Skeletal muscle cell (primary cell): ENCODE data around the gene NDST1.
A peak's percentile ranks its signal among the peaks of the same experiment; 100 is the strongest.
"Not testable (repeated sequence)": the region's sequence is repeated elsewhere in the genome, so short reads cannot be mapped to it uniquely, and the experiment has no call there.

Experiments used
- DNase-seq: peaks from one replicate; pipeline ENCODE4 v3.0.0-alpha.2; 2010; ENCODE audit warnings: low read depth
- H3K4me3 ChIP-seq: 2 replicates; pipeline ENCODE4 v1.5.1; 2011; ENCODE audit warnings: low read depth, mild to moderate bottlenecking, control low read depth, low read length, moderate library complexity

Gene NDST1

GRCh38 chr5:150505041-150505511 is 2.9 kb upstream of the NDST1 start:
- no peak overlapping the region for H3K4me3 ChIP-seq
- DNase-seq, result peak; percentile 37

GRCh38 chr5:150505816-150506215 is 2.1 kb upstream of the NDST1 start:
- H3K4me3 ChIP-seq, result no peak overlapping the region
- DNase-seq, result no peak

- no peak overlapping the region for H3K4me3 ChIP-seq
- DNase-seq, result no peak
Observed at GRCh38 chr5:150506571-150507473, 1.1 kb upstream of the NDST1 start.

GRCh38 chr5:150508277-150508640 is 328 bp downstream of the NDST1 start:
- no peak overlapping the region for H3K4me3 ChIP-seq
- DNase-seq, result no peak

- H3K4me3 ChIP-seq, result no peak overlapping the region
Observed at GRCh38 chr5:150508828-150509227, 897 bp downstream of the NDST1 start.

GRCh38 chr5:150509992-150510391 is 2.1 kb downstream of the NDST1 start:
- DNase-seq, result no peak
- H3K4me3 ChIP-seq, result no peak overlapping the region

More at GRCh38 chr5:150508828-150509227, 897 bp downstream of the NDST1 start:
- no peak for DNase-seq

GRCh38 chr5:150510460-150511263 is 2.7 kb downstream of the NDST1 start:
- no peak for DNase-seq

GRCh38 chr5:150511578-150512367 is 3.8 kb downstream of the NDST1 start:
- no peak for DNase-seq
- no peak overlapping the region for H3K4me3 ChIP-seq

More at GRCh38 chr5:150510460-150511263, 2.7 kb downstream of the NDST1 start:
- H3K4me3 ChIP-seq, result no peak overlapping the region

- DNase-seq, result no peak
- H3K4me3 ChIP-seq, result no peak overlapping the region
Observed at GRCh38 chr5:150512368-150512747, 4.4 kb downstream of the NDST1 start.

GRCh38 chr5:150513375-150514309 is 5.7 kb downstream of the NDST1 start:
- no peak overlapping the region for H3K4me3 ChIP-seq
- no peak for DNase-seq

GRCh38 chr5:150514708-150515211 is 6.8 kb downstream of the NDST1 start:
- no peak overlapping the region for H3K4me3 ChIP-seq
- DNase-seq, result no peak

- H3K4me3 ChIP-seq, result no peak overlapping the region
- peak; percentile 76 for DNase-seq
Observed at GRCh38 chr5:150515446-150515845, 7.5 kb downstream of the NDST1 start.

- no peak for DNase-seq
- no peak overlapping the region for H3K4me3 ChIP-seq
Observed at GRCh38 chr5:150516011-150516410, 8.1 kb downstream of the NDST1 start.

- no peak overlapping the region for H3K4me3 ChIP-seq
- peak; percentile 85 for DNase-seq
Observed at GRCh38 chr5:150517272-150518152, 9.6 kb downstream of the NDST1 start.

- not testable (repeated sequence) for H3K4me3 ChIP-seq, DNase-seq
Observed at GRCh38 chr5:150518712-150519559, 11.0 kb downstream of the NDST1 start.

GRCh38 chr5:150519560-150519945 is 11.6 kb downstream of the NDST1 start:
- no peak overlapping the region for H3K4me3 ChIP-seq
- no peak for DNase-seq

GRCh38 chr5:150519978-150520377 is 12.0 kb downstream of the NDST1 start:
- H3K4me3 ChIP-seq, result no peak overlapping the region
- no peak for DNase-seq
